GM18951 (cell line): Measurements from ENCODE around the gene EIF3J.

ENCODE experiments used
- POLR2A ChIP-seq: IDR thresholded peaks from 4 replicates; pipeline ENCODE4 v1.6.1; 2011; ENCODE audit warnings: mild to moderate bottlenecking; ENCODE audit not compliant: insufficient read length, insufficient read depth; ENCODE audit errors: extremely low read depth
- in situ Hi-C: fragments of 300-500 bp; cut with MboI; formaldehyde crosslinking; loops from one replicate; pipeline ENCODE4 v1.12.0; 2022; ENCODE audit warnings: low sequenced_read_pairs, mixed read lengths, inconsistent platforms; ENCODE audit not compliant: unreplicated experiment

Gene EIF3J

GRCh38 chr15:44588541-44588940 is 51.6 kb downstream of the EIF3J start:
- in situ Hi-C loops = loop anchor here (25.0 kb wide), 1 partner anchor 324 kb away; no protein-coding TSS in a partner anchor
- TF ChIP-seq POLR2A = no peak

GRCh38 chr15:44591326-44591725 is 54.4 kb downstream of the EIF3J start:
- TF ChIP-seq POLR2A = no peak
- in situ Hi-C loops = loop anchor here (10.0 to 25.0 kb wide), 2 partner anchors 143 to 321 kb away; partner anchors contain the start of gene TRIM69

GRCh38 chr15:44593042-44593736 is 56.2 kb downstream of the EIF3J start:
- no peak for TF ChIP-seq POLR2A
- in situ Hi-C loops = loop anchor here (10.0 to 25.0 kb wide), 2 partner anchors 142 to 319 kb away; partner anchors contain the start of gene TRIM69

GRCh38 chr15:44595246-44595645 is 58.3 kb downstream of the EIF3J start:
- in situ Hi-C loops = loop anchor here (10.0 to 25.0 kb wide), 2 partner anchors 140 to 317 kb away; partner anchors contain the start of gene TRIM69
- TF ChIP-seq POLR2A = no peak

- in situ Hi-C loops = loop anchor here (10.0 to 25.0 kb wide), 2 partner anchors 139 to 316 kb away; partner anchors contain the start of gene TRIM69
- TF ChIP-seq POLR2A = no peak
Observed at GRCh38 chr15:44595656-44596510, 58.9 kb downstream of the EIF3J start.

- in situ Hi-C loops = loop anchor here (10.0 to 25.0 kb wide), 2 partner anchors 138 to 316 kb away; partner anchors contain the start of gene TRIM69
- TF ChIP-seq POLR2A = no peak
Observed at GRCh38 chr15:44596511-44597010, 59.6 kb downstream of the EIF3J start.

GRCh38 chr15:44598066-44598465 is 61.1 kb downstream of the EIF3J start:
- in situ Hi-C loops = loop anchor here (10.0 to 25.0 kb wide), 2 partner anchors 137 to 314 kb away; partner anchors contain the start of gene TRIM69
- no peak for TF ChIP-seq POLR2A

GRCh38 chr15:44598892-44599291 is 61.9 kb downstream of the EIF3J start:
- in situ Hi-C loops = loop anchor here (10.0 to 25.0 kb wide), 2 partner anchors 136 to 313 kb away; partner anchors contain the start of gene TRIM69
- no peak for TF ChIP-seq POLR2A

GRCh38 chr15:44603126-44603525 is 66.2 kb downstream of the EIF3J start:
- in situ Hi-C loops = no loop called here
- TF ChIP-seq POLR2A = no peak

- TF ChIP-seq POLR2A = no peak
- in situ Hi-C loops = no loop called here
Observed at GRCh38 chr15:44606740-44607139, 69.8 kb downstream of the EIF3J start.
